HCT116 (cell line): ENCODE data around the gene SLC39A13. TPM values are rescaled to one million over a fixed set of nuclear protein-coding genes. Genes with fewer than 3 reads are reported as not detected.

Source experiments
- ATAC-seq: fragments of 200-7000 bp; cut with Tn5 transposase; 2 replicates; pipeline ENCODE4 v1.9.1; 2020; ENCODE audit warnings: mild to moderate bottlenecking, moderate library complexity
- Bru-seq: library from RNA; stranded (reverse); fragments of 400-500 nt; gene quantifications from one replicate; lab custom pipeline; 2021; lab: Mats Ljungman, UMichigan
- BruChase-seq, 2 experiments: library from RNA; stranded (reverse); fragments of 400-500 nt; gene quantifications; one replicate each; lab custom pipeline; 2021; lab: Mats Ljungman, UMichigan
- BruUV-seq: library from RNA; stranded (reverse); fragments of 400-500 nt; replicated peaks from 2 replicates; lab custom pipeline; 2021; lab: Mats Ljungman, UMichigan
- CTCF ChIA-PET: fragments of 300-600 bp; sonication (Branson Sonifier 250); formaldehyde crosslinking; loops from one replicate; lab custom pipeline; 2021; ENCODE audit warnings: antibody characterized with exemption; lab: Charles Lee
- POLR2A ChIA-PET: fragments of 300-600, 350-600 bp; sonication (Branson Sonifier 250); formaldehyde crosslinking; loops from one replicate; lab custom pipeline; 2021; ENCODE audit warnings: antibody characterized with exemption; lab: Charles Lee
- RAD21 ChIA-PET, 2 experiments: fragments of 300-600 bp; sonication (Branson Sonifier 250); formaldehyde crosslinking; loops; one replicate each; lab custom pipeline; 2023; ENCODE audit warnings: low total read pairs in 2 of 2; ENCODE audit not compliant: uncharacterized antibody in 2 of 2, unreplicated experiment in 2 of 2, low non-redundant PET in 1 of 2; lab: Charles Lee
- DNase-seq: peaks from one replicate; pipeline ENCODE4 v3.0.0-alpha.2; 2010; ENCODE audit warnings: low read depth, low spot score
- H2AFZ ChIP-seq: fragments of 200-600 bp; shearing (Covaris generic), sonication (generic); 2 replicates; pipeline ENCODE4 v1.6.1; 2017; ENCODE audit warnings: low read depth, mixed run types, mixed read lengths, antibody characterized with exemption, low read length; ENCODE audit not compliant: poor library complexity, severe bottlenecking
- H3K27ac ChIP-seq: 2 replicates; pipeline ENCODE4 v1.5.1; 2012; ENCODE audit warnings: low read depth, low read length
- H3K27me3 ChIP-seq: fragments of 200-600 bp; sonication (generic); 2 replicates; pipeline ENCODE4 v1.6.1; 2016; ENCODE audit warnings: mixed run types, low read length, mixed read lengths; ENCODE audit not compliant: insufficient read depth
- H3K36me3 ChIP-seq, 2 experiments: fragments of 200-500 bp in 1 of 2; fragments of 200-600 bp in 1 of 2; sonication (Bioruptor generic) in 1 of 2; sonication (generic) in 1 of 2; 2 replicates each; pipeline versions ENCODE4 v1.5.1 to v1.6.1; 2014 to 2016; ENCODE audit warnings: low read length in 2 of 2, inconsistent platforms in 1 of 2, mixed read lengths in 1 of 2, mixed run types in 1 of 2; ENCODE audit not compliant: insufficient read depth in 2 of 2, control insufficient read depth in 1 of 2
- H3K4me1 ChIP-seq, 2 experiments: fragments of 200-600 bp in 1 of 2; sonication (generic) in 1 of 2; 2 replicates each; pipeline versions ENCODE4 v1.5.1 to v1.6.1; 2012 to 2017; ENCODE audit warnings: low read length in 2 of 2, inconsistent platforms in 1 of 2, mild to moderate bottlenecking in 1 of 2, mixed read lengths in 1 of 2, mixed run types in 1 of 2, moderate library complexity in 1 of 2; ENCODE audit not compliant: insufficient read depth in 2 of 2, control insufficient read depth in 1 of 2
- H3K4me2 ChIP-seq: fragments of 200-600 bp; sonication (generic); 2 replicates; pipeline ENCODE4 v1.6.1; 2017; ENCODE audit warnings: mixed run types, low read length, mixed read lengths
- H3K4me3 ChIP-seq, 2 experiments: fragments of 200-600 bp in 1 of 2; sonication (generic) in 1 of 2; replicated peaks in 1 of 2; 2 replicates each; pipeline ENCODE4 v1.5.1; 2011 to 2016; ENCODE audit warnings: low read length in 2 of 2, control low read depth in 1 of 2, low read depth in 1 of 2, mild to moderate bottlenecking in 1 of 2, mixed read lengths in 1 of 2, mixed run types in 1 of 2
- H3K79me2 ChIP-seq: fragments of 200-600 bp; sonication (generic); 2 replicates; pipeline ENCODE4 v1.6.1; 2017; ENCODE audit warnings: mild to moderate bottlenecking, mixed run types, low read length, moderate library complexity, mixed read lengths; ENCODE audit not compliant: insufficient read depth
- H3K9ac ChIP-seq: fragments of 200-600 bp; sonication (generic); 2 replicates; pipeline ENCODE4 v1.6.1; 2016; ENCODE audit warnings: low read length, mixed read lengths
- H3K9me2 ChIP-seq: fragments of 200-600 bp; sonication (generic), shearing (Covaris generic); 2 replicates; pipeline ENCODE4 v1.6.1; 2017; ENCODE audit warnings: mixed run types, mild to moderate bottlenecking, moderate library complexity; ENCODE audit not compliant: insufficient read depth
- H3K9me3 ChIP-seq, 2 experiments: fragments of 200-500 bp in 1 of 2; fragments of 200-600 bp in 1 of 2; sonication (Bioruptor generic) in 1 of 2; sonication (generic) in 1 of 2; 2 replicates each; pipeline ENCODE4 v1.6.1; 2014 to 2017; ENCODE audit warnings: low read length in 2 of 2, mixed read lengths in 2 of 2, inconsistent platforms in 1 of 2, low read depth in 1 of 2, mild to moderate bottlenecking in 1 of 2, mixed run types in 1 of 2, moderate library complexity in 1 of 2; ENCODE audit not compliant: control insufficient read depth in 1 of 2, insufficient read depth in 1 of 2
- H4K20me1 ChIP-seq: fragments of 200-600 bp; sonication (generic), shearing (Covaris generic); 2 replicates; pipeline ENCODE4 v1.6.1; 2017; ENCODE audit warnings: mixed run types, mild to moderate bottlenecking, moderate library complexity; ENCODE audit not compliant: insufficient read depth
- ATF3 ChIP-seq: IDR thresholded peaks from 2 replicates; pipeline ENCODE4 v1.6.1; 2012
- CBX3 ChIP-seq: IDR thresholded peaks from 2 replicates; pipeline ENCODE4 v1.6.1; 2012; ENCODE audit warnings: low read depth
- CTCF ChIP-seq, 3 experiments: fragments of 200-600 bp in 1 of 3; sonication (generic) in 1 of 3; IDR thresholded peaks in 2 of 3; conservative IDR thresholded peaks in 1 of 3; 2 replicates each; pipeline ENCODE4 v1.5.1; 2012 to 2017; ENCODE audit warnings: low read depth in 2 of 3, low read length in 2 of 3, antibody characterized with exemption in 1 of 3, borderline replicate concordance in 1 of 3, control low read depth in 1 of 3, mild to moderate bottlenecking in 1 of 3, mixed read lengths in 1 of 3, mixed run types in 1 of 3, moderate library complexity in 1 of 3; ENCODE audit not compliant: insufficient read depth in 1 of 3
- EGR1 ChIP-seq: IDR thresholded peaks from 2 replicates; pipeline ENCODE4 v1.6.1; 2012; ENCODE audit warnings: low read depth
- EZH2 ChIP-seq: fragments of 200-600 bp; sonication (generic); IDR thresholded peaks from 2 replicates; pipeline ENCODE4 v1.6.1; 2017; ENCODE audit warnings: antibody characterized with exemption, mixed run types
- EZH2phosphoT487 ChIP-seq: fragments of 200-600 bp; IDR thresholded peaks from 2 replicates; pipeline ENCODE4 v1.6.1; 2018; ENCODE audit warnings: antibody characterized with exemption, borderline replicate concordance
- FOSL1 ChIP-seq: IDR thresholded peaks from 2 replicates; pipeline ENCODE4 v1.6.1; 2012; ENCODE audit warnings: low read depth
- JUND ChIP-seq: IDR thresholded peaks from 2 replicates; pipeline ENCODE4 v1.6.1; 2012
- MAX ChIP-seq: IDR thresholded peaks from 2 replicates; pipeline ENCODE4 v1.6.1; 2012
- POLR2A ChIP-seq: IDR thresholded peaks from 2 replicates; pipeline ENCODE4 v1.7.0; 2011; ENCODE audit warnings: borderline replicate concordance; ENCODE audit not compliant: insufficient read depth, insufficient read length; ENCODE audit errors: extremely low read depth
- POLR2AphosphoS5 ChIP-seq: IDR thresholded peaks from 2 replicates; pipeline ENCODE4 v1.6.1; 2011; ENCODE audit warnings: mild to moderate bottlenecking, low read depth, low read length, moderate library complexity
- RAD21 ChIP-seq: IDR thresholded peaks from 2 replicates; pipeline ENCODE4 v1.6.1; 2012; ENCODE audit warnings: low read depth, mild to moderate bottlenecking
- SIN3A ChIP-seq: IDR thresholded peaks from 2 replicates; pipeline ENCODE4 v1.6.1; 2012; ENCODE audit warnings: low read depth
- SRF ChIP-seq: IDR thresholded peaks from 2 replicates; pipeline ENCODE4 v1.6.1; 2012; ENCODE audit warnings: low read depth
- TCF7L2 ChIP-seq: IDR thresholded peaks from 2 replicates; pipeline ENCODE4 v1.7.0; 2011; ENCODE audit warnings: borderline replicate concordance, inconsistent platforms; ENCODE audit not compliant: insufficient read depth, insufficient read length; ENCODE audit errors: extremely low read depth
- YY1 ChIP-seq: IDR thresholded peaks from 2 replicates; pipeline ENCODE4 v1.6.1; 2011; ENCODE audit warnings: low read length, low read depth, moderate library complexity, mild to moderate bottlenecking; ENCODE audit not compliant: insufficient replicate concordance; ENCODE audit errors: extremely low read depth
- ZBTB33 ChIP-seq: IDR thresholded peaks from 2 replicates; pipeline ENCODE4 v1.6.1; 2011; ENCODE audit warnings: mild to moderate bottlenecking, low read length, moderate library complexity; ENCODE audit not compliant: insufficient replicate concordance; ENCODE audit errors: extremely low read depth
- ZFX ChIP-seq: fragments of 450-650 bp; IDR thresholded peaks from 2 replicates; pipeline ENCODE4 v1.6.1; 2017
- intact Hi-C: fragments of 100-400 bp; cut with micrococcal nuclease; formaldehyde crosslinking; loops from 2 replicates; pipeline ENCODE4 v1.10.0; 2022
- long read RNA-seq: library from polyadenylated mRNA; unstranded; transcript quantifications from one replicate; pipeline ENCODE4 v2.0.0, GENCODE V29; 2021; ENCODE audit not compliant: unreplicated experiment
- polyA plus RNA-seq: library from polyadenylated mRNA; unstranded; fragments of >200 nt; gene quantifications from 2 replicates; pipeline ENCODE4 v1.2.1, GENCODE V29; 2012; ENCODE audit warnings: missing spikeins
- total RNA-seq: library from RNA; stranded (reverse); gene quantifications from one replicate; pipeline ENCODE4 v1.2.1, GENCODE V29; 2021; ENCODE audit not compliant: unreplicated experiment

Gene SLC39A13
- 23.9 TPM for total RNA-seq
- polyA plus RNA-seq, result 15.9 and 17.1 TPM in 2 replicates
- Bru-seq, nascent RNA, result percentile 53 among the genes with signal in this experiment
- percentile 64 among the genes with signal in this experiment for BruChase-seq, experiment 1, labeled RNA remaining after a 6-hour chase
- BruChase-seq, experiment 2, labeled RNA remaining after a 2-hour chase, result percentile 62 among the genes with signal in this experiment
- long read RNA-seq, partial matches to known transcripts, result 10 of 59 reads
- long read RNA-seq, other reads (novel, unspliced or antisense), result 49 of 59 reads

- ATAC-seq, result peak; percentile 88
- Histone ChIP-seq H3K79me2 (peaks cover 7% of the 10 kb centered on the region; the same call in 1 of the 2 replicates), H3K9ac (peak within 1 kb of the TSS; percentile 78), H3K9me2 (no peaks in the 10 kb centered on the region), H3K4me2 (peak within 1 kb of the TSS; percentile 88), H2AFZ (no peak within 1 kb of the TSS), H3K36me3 (no peaks in the 10 kb centered on the region), H3K9me3 (no peaks in the 10 kb centered on the region), H4K20me1 (no peaks in the 10 kb centered on the region), H3K4me3 (peak within 1 kb of the TSS; percentile 78 to 87), H3K4me1 (peaks cover 19 to 22% of the 10 kb centered on the region in 2 experiments), H3K27ac (peak within 1 kb of the TSS; percentile 98), H3K27me3 (no peaks in the 10 kb centered on the region)
- POLR2A ChIA-PET, result interaction anchor here (1.5 kb wide), 1 partner anchor 33 kb away, joined by 5 read pairs; no protein-coding TSS in a partner anchor
- no TSS peak for BruUV-seq
- peak; percentile 81 for DNase-seq
- intact Hi-C loops, result loop anchor here (1.0 to 2.0 kb wide), 2 partner anchors 34 to 137 kb away; partner anchors contain the start of gene MADD
- no peak for TF ChIP-seq EZH2phosphoT487
- peak; percentile 70 for TF ChIP-seq POLR2A
- TF ChIP-seq FOSL1, result no peak; the same call in 1 of the 2 replicates
- peak; percentile 50 to 75 (median 74); a peak in 5 of 6 replicates for TF ChIP-seq CTCF (IDR thresholded peaks at IDR 0.05 in 2 of 3, conservative IDR thresholded peaks at IDR 0.05 in 1 of 3; ENCODE audit: borderline replicate concordance in 1 of 3, insufficient read depth in 1 of 3, low read depth in 2 of 3, low read length in 2 of 3)
- no peak for TF ChIP-seq TCF7L2
- TF ChIP-seq EGR1, result peak; percentile 44; the same call in 1 of the 2 replicates
- peak; percentile 16 for TF ChIP-seq ZBTB33
- peak; percentile 59; the same call in 1 of the 2 replicates for TF ChIP-seq CBX3
- no peak for TF ChIP-seq JUND
- no peak for TF ChIP-seq ATF3
- TF ChIP-seq SRF, result peak; percentile 83; the same call in 1 of the 2 replicates
- TF ChIP-seq EZH2, result no peak
- TF ChIP-seq ZFX, result peak; percentile 50; the same call in 1 of the 2 replicates
- peak; percentile 81 for TF ChIP-seq YY1
- peak; percentile 67 for TF ChIP-seq RAD21
- peak; percentile 85 for TF ChIP-seq SIN3A
- peak; percentile 78 for TF ChIP-seq MAX
- TF ChIP-seq POLR2AphosphoS5, result peak; percentile 89
- RAD21 ChIA-PET, result interaction anchor here in 1 of 2 experiments (0.7 kb wide), 1 partner anchor 8 kb away, joined by 3 read pairs; no protein-coding TSS in a partner anchor
- CTCF ChIA-PET, result interaction anchor here (1.1 to 1.7 kb wide), 3 partner anchors 9 to 53 kb away, joined by 4 to 8 read pairs (median 5); no protein-coding TSS in a partner anchor
Measured at GRCh38 chr11:47407746-47408590, at the start of gene SLC39A13. Gene SLC39A13 (plus strand): TSS chr11:47408590. CDS start chr11:47410095, 1,505 bp downstream.
